ENCODE results near the gene TRPM6.

DNA sequence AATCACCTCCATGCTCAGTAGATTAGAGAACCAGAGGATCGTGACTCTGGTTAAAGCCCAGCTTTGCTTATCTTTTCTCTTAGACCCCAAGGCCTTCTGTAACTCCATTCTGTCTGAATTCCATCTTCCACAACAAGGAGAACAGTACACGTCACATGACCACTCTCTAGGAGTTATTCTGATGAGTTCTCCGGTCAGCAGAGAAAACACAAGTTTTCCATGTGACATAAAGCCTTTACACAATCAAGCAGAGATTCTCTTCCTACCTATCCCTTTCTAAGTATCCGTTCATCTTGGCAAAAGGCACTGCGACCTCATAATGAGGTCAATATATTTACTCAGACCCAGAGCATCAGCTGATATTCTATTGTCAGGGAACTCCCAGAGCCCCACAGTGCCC is 112.3 kb downstream of the TRPM6 start:
- TF ChIP-seq EZH2phosphoT487 (IDR thresholded peaks at IDR 0.05; ENCODE audit: low read depth): no peak
- TF ChIP-seq, protein P1, sequence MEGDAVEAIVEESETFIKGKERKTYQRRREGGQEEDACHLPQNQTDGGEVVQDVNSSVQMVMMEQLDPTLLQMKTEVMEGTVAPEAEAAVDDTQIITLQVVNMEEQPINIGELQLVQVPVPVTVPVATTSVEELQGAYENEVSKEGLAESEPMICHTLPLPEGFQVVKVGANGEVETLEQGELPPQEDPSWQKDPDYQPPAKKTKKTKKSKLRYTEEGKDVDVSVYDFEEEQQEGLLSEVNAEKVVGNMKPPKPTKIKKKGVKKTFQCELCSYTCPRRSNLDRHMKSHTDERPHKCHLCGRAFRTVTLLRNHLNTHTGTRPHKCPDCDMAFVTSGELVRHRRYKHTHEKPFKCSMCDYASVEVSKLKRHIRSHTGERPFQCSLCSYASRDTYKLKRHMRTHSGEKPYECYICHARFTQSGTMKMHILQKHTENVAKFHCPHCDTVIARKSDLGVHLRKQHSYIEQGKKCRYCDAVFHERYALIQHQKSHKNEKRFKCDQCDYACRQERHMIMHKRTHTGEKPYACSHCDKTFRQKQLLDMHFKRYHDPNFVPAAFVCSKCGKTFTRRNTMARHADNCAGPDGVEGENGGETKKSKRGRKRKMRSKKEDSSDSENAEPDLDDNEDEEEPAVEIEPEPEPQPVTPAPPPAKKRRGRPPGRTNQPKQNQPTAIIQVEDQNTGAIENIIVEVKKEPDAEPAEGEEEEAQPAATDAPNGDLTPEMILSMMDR (IDR thresholded peaks at IDR 0.05; ENCODE audit: low read depth, low read length): no peak

All from OCI-LY3 (cell line).